ENCODE measurements around the gene RHOC.

Gene RHOC

DNA sequence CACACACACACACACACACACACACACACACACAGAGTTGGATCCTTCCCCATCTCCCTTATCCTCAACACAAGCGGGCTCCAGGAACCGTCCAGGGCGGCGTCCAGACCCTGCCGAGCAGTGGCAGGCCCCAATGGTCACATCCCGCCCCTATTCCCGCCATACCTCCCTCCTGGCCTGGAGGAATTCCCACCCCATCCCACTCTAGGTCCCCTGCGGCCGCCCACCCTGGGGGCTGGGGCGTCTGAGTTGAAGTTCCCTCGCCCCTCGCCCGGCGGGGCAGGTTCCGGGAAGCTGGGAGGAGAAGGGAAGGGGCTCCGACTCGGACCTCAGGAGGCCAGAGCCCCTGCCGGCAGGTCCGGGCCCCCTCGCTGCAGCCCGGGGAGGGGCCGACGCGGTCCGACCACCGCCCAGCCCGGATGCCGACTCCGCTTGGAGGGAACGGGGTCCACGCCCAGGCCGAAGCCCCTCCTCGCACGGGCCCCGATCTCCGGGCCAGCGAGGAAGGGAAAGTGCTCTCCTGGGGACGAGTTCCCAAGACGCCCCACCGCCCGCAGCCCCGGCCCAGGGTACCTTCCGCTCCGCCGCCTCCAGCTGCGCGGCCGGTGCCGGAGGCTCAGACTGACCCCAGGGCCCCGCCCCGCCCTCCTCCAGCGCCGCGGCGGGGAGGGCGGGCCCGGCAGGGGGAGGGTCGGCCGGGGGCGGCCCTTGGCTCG lies at the start of gene RHOC:
TSS of gene RHOC (minus strand) at position 623 of the 716 bp plus-strand sequence. CDS start 3,328 bp downstream, outside the sequence.
- H3K4me3 Mint-ChIP-seq: peak within 1 kb of the TSS; percentile 96
- peak within 1 kb of the TSS; percentile 99 for H3K27ac Mint-ChIP-seq
- H3K9me3 Mint-ChIP-seq: no peaks in the 10 kb centered on the region
- no peak for TF ChIP-seq CTCF (IDR thresholded peaks at IDR 0.05)
- H3K4me1 Mint-ChIP-seq: peaks cover 70% of the 10 kb centered on the region
- H3K27me3 Mint-ChIP-seq (ENCODE audit: low read depth, poor library complexity): peaks cover 24% of the 10 kb centered on the region
- H3K36me3 Mint-ChIP-seq (ENCODE audit: low read depth): peaks cover 16% of the 10 kb centered on the region
- peak; percentile 84 for DNase-seq

GRCh38 chr1:112754116-112754628 lies 47.2 kb upstream of the RHOC start:
- peaks cover 8% of the 10 kb centered on the region for H3K4me1 Mint-ChIP-seq
- peaks cover 13% of the 10 kb centered on the region for H3K27me3 Mint-ChIP-seq (ENCODE audit: low read depth, poor library complexity)
- no peak overlapping the region for H3K4me3 Mint-ChIP-seq
- no peak overlapping the region for H3K27ac Mint-ChIP-seq
- TF ChIP-seq CTCF (IDR thresholded peaks at IDR 0.05): no peak
- H3K9me3 Mint-ChIP-seq: peaks cover 26% of the 10 kb centered on the region
- H3K36me3 Mint-ChIP-seq (ENCODE audit: low read depth): peaks cover 4% of the 10 kb centered on the region
- no peak for DNase-seq

- H3K4me3 Mint-ChIP-seq: no peak overlapping the region
- TF ChIP-seq CTCF (IDR thresholded peaks at IDR 0.05): no peak
Measured at GRCh38 chr1:112748396-112748795, 41.5 kb upstream of the RHOC start.

GRCh38 chr1:112744009-112744578 lies 37.2 kb upstream of the RHOC start:
- H3K9me3 Mint-ChIP-seq: peaks cover 34% of the 10 kb centered on the region
- peak; percentile 48 for DNase-seq
- no peak for TF ChIP-seq CTCF (IDR thresholded peaks at IDR 0.05)
- no peak overlapping the region for H3K27ac Mint-ChIP-seq
- peaks cover 74% of the 10 kb centered on the region for H3K27me3 Mint-ChIP-seq (ENCODE audit: low read depth, poor library complexity)
- H3K36me3 Mint-ChIP-seq (ENCODE audit: low read depth): peaks cover 9% of the 10 kb centered on the region
- no peak overlapping the region for H3K4me3 Mint-ChIP-seq
- no peaks in the 10 kb centered on the region for H3K4me1 Mint-ChIP-seq

More at GRCh38 chr1:112748396-112748795, 41.5 kb upstream of the RHOC start:
- H3K4me1 Mint-ChIP-seq: no peaks in the 10 kb centered on the region
- no peak overlapping the region for H3K27ac Mint-ChIP-seq
- peaks cover 10% of the 10 kb centered on the region for H3K36me3 Mint-ChIP-seq (ENCODE audit: low read depth)
- H3K9me3 Mint-ChIP-seq: peaks cover 26% of the 10 kb centered on the region
- peaks cover 48% of the 10 kb centered on the region for H3K27me3 Mint-ChIP-seq (ENCODE audit: low read depth, poor library complexity)
- DNase-seq: no peak

GRCh38 chr1:112743174-112744008 lies 36.5 kb upstream of the RHOC start:
- TF ChIP-seq CTCF (IDR thresholded peaks at IDR 0.05): no peak
- no peak for DNase-seq
- H3K27me3 Mint-ChIP-seq (ENCODE audit: low read depth, poor library complexity): peaks cover 76% of the 10 kb centered on the region
- H3K4me3 Mint-ChIP-seq: no peak overlapping the region
- peaks cover 9% of the 10 kb centered on the region for H3K36me3 Mint-ChIP-seq (ENCODE audit: low read depth)
- H3K27ac Mint-ChIP-seq: no peak overlapping the region
- H3K4me1 Mint-ChIP-seq: no peaks in the 10 kb centered on the region
- H3K9me3 Mint-ChIP-seq: peaks cover 34% of the 10 kb centered on the region

All from nephron progenitor cell (in vitro differentiated cells).